ENCODE results near the gene AGGF1.

GRCh38 chr5:77022511-77023417 lies 7.4 kb upstream of the AGGF1 start:
- TF ChIP-seq CTCF (IDR thresholded peaks at IDR 0.05; ENCODE audit: low read depth, low read length) = no peak
- TF ChIP-seq EZH2phosphoT487 (IDR thresholded peaks at IDR 0.05; ENCODE audit: low read depth) = no peak
